WTC11 (cell line): Measurements from ENCODE around the gene IPCEF1.
"Not testable (repeated sequence)": the region's sequence is repeated elsewhere in the genome, so short reads cannot be mapped to it uniquely, and the experiment has no call there.

Experiments
- CTCF ChIP-seq: fragments of 200-600 bp; IDR thresholded peaks from 2 replicates; pipeline ENCODE4 v1.8.0; 2022; ENCODE audit warnings: antibody characterized with exemption
- E2F5 ChIP-seq: sonication (generic); formaldehyde crosslinking; IDR thresholded peaks from 2 replicates; pipeline ENCODE4 v1.8.1; 2022; ENCODE audit warnings: mild to moderate bottlenecking, moderate library complexity, missing genetic modification reagents
- FOXJ3 ChIP-seq: sonication (generic); formaldehyde crosslinking; IDR thresholded peaks from 2 replicates; pipeline ENCODE4 v1.9.0; 2021; ENCODE audit warnings: missing genetic modification reagents, mild to moderate bottlenecking, borderline replicate concordance
- HMGXB4 ChIP-seq: sonication (generic); formaldehyde crosslinking; IDR thresholded peaks from 2 replicates; pipeline ENCODE4 v1.8.1; 2023; ENCODE audit warnings: mild to moderate bottlenecking, moderate library complexity, missing genetic modification reagents
- KAT7 ChIP-seq: sonication (generic); formaldehyde crosslinking; IDR thresholded peaks from 2 replicates; pipeline ENCODE4 v1.8.1; 2023; ENCODE audit warnings: missing genetic modification reagents, mild to moderate bottlenecking, borderline replicate concordance
- MXD4 ChIP-seq: fragments of 250-450 bp; sonication (Bioruptor Pico); IDR thresholded peaks from 2 replicates; pipeline ENCODE4 v1.8.0; 2021; ENCODE audit warnings: mild to moderate bottlenecking, moderate library complexity, borderline replicate concordance
- PREB ChIP-seq: sonication (generic); formaldehyde crosslinking; IDR thresholded peaks from 2 replicates; pipeline ENCODE4 v1.8.1; 2022; ENCODE audit warnings: mild to moderate bottlenecking, missing genetic modification reagents, moderate library complexity, borderline replicate concordance
- TEAD4 ChIP-seq: sonication (generic); formaldehyde crosslinking; IDR thresholded peaks from 2 replicates; pipeline ENCODE4 v1.8.0; 2022; ENCODE audit warnings: mild to moderate bottlenecking, missing genetic modification reagents
- USF2 ChIP-seq: sonication (generic); formaldehyde crosslinking; IDR thresholded peaks from 2 replicates; pipeline ENCODE4 v1.8.1; 2023; ENCODE audit warnings: mild to moderate bottlenecking, missing genetic modification reagents, moderate library complexity
- ZNF232 ChIP-seq: sonication (generic); formaldehyde crosslinking; IDR thresholded peaks from 2 replicates; pipeline ENCODE4 v1.8.0; 2022; ENCODE audit warnings: mild to moderate bottlenecking, missing genetic modification reagents
- ZNF512 ChIP-seq: sonication (generic); formaldehyde crosslinking; IDR thresholded peaks from 2 replicates; pipeline ENCODE4 v1.8.1; 2022; ENCODE audit warnings: missing genetic modification reagents, borderline replicate concordance
- TF ChIP-seq, protein P1 (sequence below): sonication (generic); formaldehyde crosslinking; IDR thresholded peaks from 2 replicates; pipeline ENCODE4 v1.8.0; 2022; ENCODE audit warnings: mild to moderate bottlenecking, missing genetic modification reagents
- TF ChIP-seq, protein P2 (sequence below): sonication (generic); formaldehyde crosslinking; IDR thresholded peaks from 2 replicates; pipeline ENCODE4 v1.8.0; 2022; ENCODE audit warnings: mild to moderate bottlenecking, missing genetic modification reagents
- TF ChIP-seq, protein P3 (sequence below): sonication (generic); formaldehyde crosslinking; IDR thresholded peaks from 2 replicates; pipeline ENCODE4 v1.8.0; 2022; ENCODE audit warnings: mild to moderate bottlenecking, missing genetic modification reagents

GRCh38 chr6:154241061-154241460 is 115.5 kb downstream of the IPCEF1 start:
- TF ChIP-seq, protein P1, sequence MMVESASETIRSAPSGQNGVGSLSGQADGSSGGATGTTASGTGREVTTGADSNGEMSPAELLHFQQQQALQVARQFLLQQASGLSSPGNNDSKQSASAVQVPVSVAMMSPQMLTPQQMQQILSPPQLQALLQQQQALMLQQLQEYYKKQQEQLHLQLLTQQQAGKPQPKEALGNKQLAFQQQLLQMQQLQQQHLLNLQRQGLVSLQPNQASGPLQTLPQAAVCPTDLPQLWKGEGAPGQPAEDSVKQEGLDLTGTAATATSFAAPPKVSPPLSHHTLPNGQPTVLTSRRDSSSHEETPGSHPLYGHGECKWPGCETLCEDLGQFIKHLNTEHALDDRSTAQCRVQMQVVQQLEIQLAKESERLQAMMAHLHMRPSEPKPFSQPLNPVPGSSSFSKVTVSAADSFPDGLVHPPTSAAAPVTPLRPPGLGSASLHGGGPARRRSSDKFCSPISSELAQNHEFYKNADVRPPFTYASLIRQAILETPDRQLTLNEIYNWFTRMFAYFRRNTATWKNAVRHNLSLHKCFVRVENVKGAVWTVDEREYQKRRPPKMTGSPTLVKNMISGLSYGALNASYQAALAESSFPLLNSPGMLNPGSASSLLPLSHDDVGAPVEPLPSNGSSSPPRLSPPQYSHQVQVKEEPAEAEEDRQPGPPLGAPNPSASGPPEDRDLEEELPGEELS (CRISPR knock-in tag): not testable (repeated sequence)
- TF ChIP-seq, protein P2, sequence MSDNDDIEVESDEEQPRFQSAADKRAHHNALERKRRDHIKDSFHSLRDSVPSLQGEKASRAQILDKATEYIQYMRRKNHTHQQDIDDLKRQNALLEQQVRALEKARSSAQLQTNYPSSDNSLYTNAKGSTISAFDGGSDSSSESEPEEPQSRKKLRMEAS (CRISPR knock-in tag): not testable (repeated sequence)
- TF ChIP-seq MXD4 (CRISPR knock-in tag); PREB (CRISPR knock-in tag); ZNF232; CTCF; HMGXB4 (CRISPR knock-in tag); TEAD4 (CRISPR knock-in tag); KAT7; E2F5 (CRISPR knock-in tag); ZNF512 (CRISPR knock-in tag); USF2 (CRISPR knock-in tag); FOXJ3: not testable (repeated sequence)
- TF ChIP-seq, protein P3, sequence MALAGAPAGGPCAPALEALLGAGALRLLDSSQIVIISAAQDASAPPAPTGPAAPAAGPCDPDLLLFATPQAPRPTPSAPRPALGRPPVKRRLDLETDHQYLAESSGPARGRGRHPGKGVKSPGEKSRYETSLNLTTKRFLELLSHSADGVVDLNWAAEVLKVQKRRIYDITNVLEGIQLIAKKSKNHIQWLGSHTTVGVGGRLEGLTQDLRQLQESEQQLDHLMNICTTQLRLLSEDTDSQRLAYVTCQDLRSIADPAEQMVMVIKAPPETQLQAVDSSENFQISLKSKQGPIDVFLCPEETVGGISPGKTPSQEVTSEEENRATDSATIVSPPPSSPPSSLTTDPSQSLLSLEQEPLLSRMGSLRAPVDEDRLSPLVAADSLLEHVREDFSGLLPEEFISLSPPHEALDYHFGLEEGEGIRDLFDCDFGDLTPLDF (CRISPR knock-in tag): not testable (repeated sequence)
